Ovary (tissue), 3 donors: ENCODE measurements around the gene LCA5L.

ENCODE experiments used
- CTCF ChIP-seq, 3 donors: fragments of 450-650 bp in 2 of 3; fragments of 200-600 bp in 1 of 3; IDR thresholded peaks; one replicate each; pipeline versions ENCODE4 v1.5.1 to v1.8.0; 2016 to 2022; ENCODE audit warnings: antibody characterized with exemption in 3 of 3, mild to moderate bottlenecking in 1 of 3
- EP300 ChIP-seq: sonication (generic); formaldehyde crosslinking; IDR thresholded peaks from one replicate; pipeline ENCODE4 v1.6.1; 2017; ENCODE audit warnings: antibody characterized with exemption
- POLR2A ChIP-seq: fragments of 450-650 bp; IDR thresholded peaks from one replicate; pipeline ENCODE4 v1.6.1; 2017; ENCODE audit warnings: antibody characterized with exemption, mild to moderate bottlenecking, moderate library complexity
- donor health status: DM: no; HTN: no; CAD: no.

- no peak for TF ChIP-seq EP300
- no peak for TF ChIP-seq POLR2A
- no peak for TF ChIP-seq CTCF (IDR thresholded peaks at IDR 0.05)
These were observed 26.0 kb upstream of the LCA5L start for GRCh38 chr21:39471598-39471997.
